HFF-Myc (cell line): Measurements from ENCODE around the gene CLSTN3.

Source experiments
- DNase-seq: peaks from one replicate; pipeline ENCODE4 v3.0.0-alpha.2; 2011; ENCODE audit warnings: low read depth; ENCODE audit errors: extremely low read depth
- H3K4me3 ChIP-seq: replicated peaks from 2 replicates; pipeline ENCODE4 v1.5.1; 2011; ENCODE audit warnings: low read depth, mild to moderate bottlenecking, control low read depth, low read length
- TF ChIP-seq, protein P1 (sequence below): IDR thresholded peaks from 2 replicates; pipeline ENCODE4 v1.5.1; 2012; ENCODE audit warnings: mild to moderate bottlenecking, low read depth, low read length, control low read depth; ENCODE audit errors: missing control alignments

Gene CLSTN3

DNA sequence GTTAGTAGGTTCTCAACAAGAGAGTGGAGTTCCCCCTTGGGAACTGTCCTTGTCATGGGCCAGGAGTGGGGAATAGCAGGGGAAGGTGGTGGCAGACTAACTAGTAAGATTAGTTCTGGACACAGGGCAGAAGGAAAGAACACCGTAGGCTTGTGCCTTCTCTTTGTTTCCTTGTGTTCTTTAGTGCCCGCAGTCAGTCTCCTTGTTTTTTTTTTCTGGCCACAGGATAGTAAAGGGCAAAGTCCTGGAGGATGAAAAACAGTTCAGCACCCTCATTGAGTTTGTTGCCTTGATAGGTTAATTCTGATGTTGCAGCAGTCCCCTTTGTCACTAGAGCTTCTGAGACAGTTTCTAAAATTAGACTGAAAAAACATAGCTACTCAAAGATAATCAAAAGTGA lies 67.7 kb downstream of the CLSTN3 start:
- no peak overlapping the region for H3K4me3 ChIP-seq
- DNase-seq, result no peak
- TF ChIP-seq, protein P1, sequence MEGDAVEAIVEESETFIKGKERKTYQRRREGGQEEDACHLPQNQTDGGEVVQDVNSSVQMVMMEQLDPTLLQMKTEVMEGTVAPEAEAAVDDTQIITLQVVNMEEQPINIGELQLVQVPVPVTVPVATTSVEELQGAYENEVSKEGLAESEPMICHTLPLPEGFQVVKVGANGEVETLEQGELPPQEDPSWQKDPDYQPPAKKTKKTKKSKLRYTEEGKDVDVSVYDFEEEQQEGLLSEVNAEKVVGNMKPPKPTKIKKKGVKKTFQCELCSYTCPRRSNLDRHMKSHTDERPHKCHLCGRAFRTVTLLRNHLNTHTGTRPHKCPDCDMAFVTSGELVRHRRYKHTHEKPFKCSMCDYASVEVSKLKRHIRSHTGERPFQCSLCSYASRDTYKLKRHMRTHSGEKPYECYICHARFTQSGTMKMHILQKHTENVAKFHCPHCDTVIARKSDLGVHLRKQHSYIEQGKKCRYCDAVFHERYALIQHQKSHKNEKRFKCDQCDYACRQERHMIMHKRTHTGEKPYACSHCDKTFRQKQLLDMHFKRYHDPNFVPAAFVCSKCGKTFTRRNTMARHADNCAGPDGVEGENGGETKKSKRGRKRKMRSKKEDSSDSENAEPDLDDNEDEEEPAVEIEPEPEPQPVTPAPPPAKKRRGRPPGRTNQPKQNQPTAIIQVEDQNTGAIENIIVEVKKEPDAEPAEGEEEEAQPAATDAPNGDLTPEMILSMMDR, result no peak

DNA sequence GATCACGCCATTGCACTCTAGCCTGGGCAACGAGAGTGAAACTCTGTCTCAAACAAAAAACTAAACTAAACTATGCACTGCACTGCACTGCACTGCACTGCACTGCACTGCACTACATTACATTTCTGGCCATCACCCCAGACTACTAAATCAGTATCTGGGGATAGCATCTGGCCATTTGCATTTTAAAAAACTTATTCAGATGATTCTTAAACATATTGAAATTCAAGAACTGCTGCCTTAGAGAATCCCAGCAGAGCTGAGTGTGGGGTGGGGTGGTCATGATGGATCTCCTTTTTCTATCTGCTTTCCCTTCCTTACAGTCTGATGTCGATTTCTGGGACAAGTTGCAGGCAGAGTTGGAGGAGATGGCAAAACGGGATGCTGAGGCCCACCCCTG lies 72.9 kb downstream of the CLSTN3 start:
- TF ChIP-seq, protein P1, result no peak
- H3K4me3 ChIP-seq, result no peak overlapping the region
- DNase-seq, result no peak

DNA sequence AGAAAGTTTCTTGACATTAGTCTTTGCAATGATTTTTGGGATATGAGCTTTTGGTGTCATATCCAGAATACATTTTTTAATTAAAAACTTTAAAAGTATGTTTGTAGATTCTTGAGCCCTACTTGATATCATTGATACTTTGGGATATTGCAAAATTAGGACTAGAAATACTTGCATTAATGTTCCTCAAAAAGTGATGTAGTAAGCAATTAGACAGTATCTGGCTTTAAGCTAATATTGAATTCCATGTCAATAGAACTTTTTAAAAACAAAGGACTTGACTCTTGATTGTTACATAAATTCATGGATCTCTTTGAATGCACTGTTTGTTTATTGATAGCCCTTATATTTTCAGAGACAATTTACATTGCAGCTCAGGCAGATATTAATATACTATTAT lies 74.9 kb downstream of the CLSTN3 start:
- DNase-seq, result no peak
- TF ChIP-seq, protein P1, result no peak
- no peak overlapping the region for H3K4me3 ChIP-seq

DNA sequence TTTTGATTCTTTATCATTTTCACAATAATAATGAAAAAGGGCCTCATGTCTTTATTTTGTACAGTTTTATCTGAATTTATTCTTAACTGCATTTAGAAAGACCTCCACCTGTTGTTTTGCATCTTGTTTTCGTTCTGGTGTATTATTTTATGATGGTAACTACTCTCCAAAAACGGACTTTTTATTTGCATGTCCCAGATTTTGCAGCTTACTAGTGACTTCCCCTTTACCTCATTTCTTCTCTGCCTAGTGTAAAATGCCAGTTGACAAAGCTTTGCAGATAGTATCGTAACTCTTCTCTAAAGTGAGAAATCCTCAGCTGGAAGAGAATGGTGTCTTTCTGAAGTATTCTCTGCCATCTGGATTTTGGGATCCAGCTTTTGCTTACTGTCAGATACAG lies 76.5 kb downstream of the CLSTN3 start:
- H3K4me3 ChIP-seq, result no peak overlapping the region
- DNase-seq, result no peak
- TF ChIP-seq, protein P1, result no peak

DNA sequence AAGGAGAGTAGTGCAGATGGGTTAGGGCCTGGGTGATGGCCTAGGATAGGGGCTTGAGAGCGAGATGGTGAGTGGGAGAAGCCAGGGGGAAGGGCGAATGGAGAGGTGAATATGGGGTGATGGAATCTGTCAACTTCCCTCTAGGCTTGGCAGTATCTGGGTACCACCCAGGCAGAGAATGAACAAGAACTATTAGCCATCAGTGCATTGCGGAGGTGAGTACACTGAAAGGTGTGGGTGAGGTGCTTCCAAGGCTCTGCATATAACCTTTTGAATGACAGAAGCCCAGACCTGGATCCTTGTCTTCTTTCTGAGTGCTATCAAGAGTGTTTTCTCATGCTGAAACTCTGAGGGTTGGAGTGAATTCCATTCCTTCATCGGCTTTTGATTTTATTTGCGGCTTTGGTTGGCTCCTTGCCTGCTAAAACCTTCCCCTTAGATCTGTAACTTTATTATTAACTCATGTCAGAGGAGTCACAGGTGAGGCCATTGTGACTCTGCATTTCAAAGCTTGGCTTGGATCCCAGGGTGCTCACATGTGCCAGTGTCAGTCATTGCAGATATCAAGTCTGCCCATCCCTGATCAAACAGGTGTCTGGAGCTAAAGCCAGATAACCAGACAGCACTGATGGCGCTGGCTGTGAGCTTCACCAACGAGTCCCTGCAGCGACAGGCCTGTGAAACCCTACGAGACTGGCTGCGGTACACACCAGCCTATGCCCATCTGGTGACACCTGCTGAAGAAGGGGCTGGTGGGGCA lies 77.9 kb downstream of the CLSTN3 start:
- no peak for DNase-seq

More for the DNA sequence above, 77.9 kb downstream of the CLSTN3 start:
- no peak overlapping the region for H3K4me3 ChIP-seq
- TF ChIP-seq, protein P1, result no peak
